ACHN (cell line): ENCODE results near the gene MILR1.
"Not testable (repeated sequence)": the region's sequence is repeated elsewhere in the genome, so short reads cannot be mapped to it uniquely, and the experiment has no call there.

Experiments
- DNase-seq: peaks from one replicate; pipeline ENCODE4 v3.0.0-alpha.2; 2015
- in situ Hi-C: cut with HindIII; loops from 2 replicates; pipeline ENCODE4 v1.10.0; 2017; ENCODE audit warnings: low sequenced_read_pairs, low pct_ligation_motif_present, low pct_unique_long_range_greater_than_20kb

The MILR1 gene

DNA sequence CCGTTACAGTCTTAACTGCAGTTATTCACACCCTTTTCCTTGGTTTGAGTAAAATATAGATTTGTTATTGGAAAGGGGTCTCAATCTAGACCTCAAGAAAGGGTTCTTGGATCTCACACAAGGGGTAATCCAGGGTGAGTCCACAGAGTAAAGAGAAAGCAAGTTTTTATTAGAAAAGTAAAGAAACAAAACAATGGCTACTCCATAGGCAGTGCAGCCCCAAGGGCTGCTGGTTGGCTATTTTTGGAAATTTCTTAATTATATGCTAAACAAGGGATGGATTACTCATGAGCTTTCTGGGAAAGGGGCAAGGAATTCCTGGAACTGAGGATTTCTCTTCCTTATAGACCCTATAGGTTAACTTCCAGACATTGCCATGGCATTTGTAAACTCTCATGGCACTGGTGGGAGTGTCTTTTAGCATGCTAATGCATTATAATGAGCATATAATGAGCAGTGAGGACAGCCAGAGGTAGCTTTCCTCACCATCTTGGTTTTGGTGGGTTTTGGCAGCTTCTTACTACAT is 24.5 kb upstream of the MILR1 start:
- no peak for DNase-seq
- in situ Hi-C loops, result no loop called here

DNA sequence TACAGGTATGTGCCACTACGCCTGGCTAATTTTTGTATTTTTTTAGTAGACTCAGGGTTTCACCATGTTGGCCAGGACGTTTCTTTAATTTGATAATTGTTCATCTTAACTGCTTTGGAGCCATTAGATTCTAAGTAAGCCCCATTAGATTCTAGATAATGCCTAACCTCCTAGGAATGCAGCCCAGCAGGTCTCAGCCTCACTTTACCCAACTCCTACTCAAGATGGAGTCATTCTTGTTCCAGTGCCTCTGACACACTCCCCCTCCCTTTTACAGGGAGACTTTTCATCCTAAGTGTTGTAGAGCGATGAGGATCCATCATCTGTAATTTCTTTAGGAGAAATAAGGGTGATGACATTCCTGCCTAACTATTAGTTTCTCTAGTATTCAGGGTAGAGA is 23.7 kb upstream of the MILR1 start:
- in situ Hi-C loops, result no loop called here
- no peak for DNase-seq

DNA sequence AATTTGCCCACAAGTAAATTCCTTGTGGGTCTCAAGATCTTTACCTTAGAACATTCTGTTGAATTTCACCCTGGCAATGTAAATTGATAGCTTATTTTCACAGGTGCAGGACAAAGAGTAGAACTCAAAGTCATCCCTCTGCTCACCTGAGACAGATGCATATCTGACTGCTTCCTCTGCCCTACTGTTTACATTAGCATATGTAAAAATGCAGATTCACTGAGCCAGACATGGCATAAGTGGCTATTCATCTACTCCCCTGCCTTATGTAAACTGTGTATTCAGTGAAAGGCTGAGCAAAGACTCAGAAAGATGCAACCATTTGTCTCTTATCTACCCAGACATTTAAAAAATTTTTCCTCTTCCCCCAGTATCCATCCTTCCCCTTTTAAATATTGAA is 22.3 kb upstream of the MILR1 start:
- in situ Hi-C loops, result no loop called here
- no peak for DNase-seq

DNA sequence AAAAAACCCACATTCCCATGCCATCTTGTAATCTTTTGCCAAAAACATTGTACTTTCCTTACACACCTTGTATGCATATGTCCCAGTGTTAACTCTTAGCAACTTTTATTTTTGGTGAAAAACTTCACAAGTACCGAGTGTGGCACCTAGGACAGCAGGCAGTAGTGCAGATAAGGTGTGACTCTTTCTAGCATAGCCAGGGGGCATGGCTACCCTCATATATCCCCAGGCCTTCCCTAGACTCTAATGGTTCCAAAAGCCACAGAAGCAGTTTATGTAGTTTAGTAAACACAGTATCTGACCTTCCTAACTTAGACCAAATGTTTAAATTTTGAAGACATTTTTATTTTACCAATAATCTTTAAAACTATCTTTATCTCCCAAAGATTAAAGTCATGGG is 20.5 kb upstream of the MILR1 start:
- no peak for DNase-seq
- in situ Hi-C loops, result no loop called here

DNA sequence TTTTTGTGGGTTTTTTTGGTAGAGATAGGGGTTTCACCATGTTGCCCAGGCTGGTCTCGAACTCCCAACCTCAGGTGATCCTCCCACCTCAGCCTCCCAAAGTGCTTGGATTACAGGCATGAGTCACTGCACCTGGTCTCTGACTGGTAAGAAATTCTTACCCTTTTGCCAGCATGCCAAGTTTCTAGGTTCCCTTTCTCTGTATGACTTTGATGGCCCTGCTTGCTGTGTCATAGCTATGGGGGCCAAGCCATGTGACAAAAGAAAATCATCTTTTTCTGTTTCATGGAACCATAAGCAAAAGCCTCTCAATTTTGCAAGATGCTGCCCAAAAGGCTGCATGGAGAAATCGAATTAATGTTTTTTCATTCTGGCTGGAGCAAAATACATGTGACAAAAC is 18.9 kb upstream of the MILR1 start:
- DNase-seq, in situ Hi-C loops: not testable (repeated sequence)

DNA sequence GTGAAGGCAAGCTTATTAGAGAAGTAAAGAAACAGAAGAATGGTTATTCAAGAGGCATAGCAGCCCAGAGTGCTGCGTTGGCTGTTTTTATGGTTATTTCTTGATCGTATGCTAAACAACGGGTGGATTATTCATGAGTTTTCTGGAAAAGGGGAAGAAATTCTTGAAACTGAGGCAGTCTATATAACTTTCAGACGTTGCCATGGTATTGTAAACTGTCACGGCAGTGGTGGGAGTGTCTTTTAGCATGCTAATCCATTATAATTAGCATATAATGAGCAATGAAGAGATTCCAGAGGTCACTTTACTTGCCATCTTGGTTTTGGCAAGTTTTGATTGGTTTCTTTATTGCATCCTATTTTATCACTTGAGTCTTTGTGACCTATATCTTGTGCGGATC is 17.4 kb upstream of the MILR1 start:
- no peak for DNase-seq
- in situ Hi-C loops, result no loop called here

DNA sequence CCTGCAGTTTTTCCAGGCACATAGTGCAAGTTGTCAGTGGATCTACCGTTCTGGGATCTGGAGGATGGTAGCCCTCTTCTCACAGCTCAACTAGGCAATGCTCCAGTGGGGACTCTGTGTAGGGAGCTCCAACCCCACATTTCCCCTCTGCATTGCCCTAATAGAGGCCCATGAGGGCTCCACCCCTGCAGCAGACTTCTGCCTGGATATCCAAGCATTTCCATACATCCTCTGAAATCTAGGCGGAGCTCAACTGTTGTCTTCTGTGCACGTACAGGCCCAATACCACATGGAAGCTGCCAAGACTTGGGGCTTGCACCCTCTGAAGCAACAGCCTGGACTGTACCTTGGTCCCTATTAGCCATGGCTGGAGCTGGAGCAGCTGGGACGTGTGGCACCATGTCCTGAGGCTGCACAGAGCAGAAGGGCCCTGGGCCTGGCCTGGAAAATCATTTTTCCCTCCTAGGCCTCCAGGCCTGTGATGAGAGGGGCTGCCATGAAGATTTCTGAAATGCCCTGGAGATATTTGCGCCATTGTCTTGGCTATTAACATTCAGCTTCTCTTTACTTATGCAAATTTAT is 10.9 kb upstream of the MILR1 start:
- DNase-seq, result peak; percentile 10
- in situ Hi-C loops, result no loop called here

DNA sequence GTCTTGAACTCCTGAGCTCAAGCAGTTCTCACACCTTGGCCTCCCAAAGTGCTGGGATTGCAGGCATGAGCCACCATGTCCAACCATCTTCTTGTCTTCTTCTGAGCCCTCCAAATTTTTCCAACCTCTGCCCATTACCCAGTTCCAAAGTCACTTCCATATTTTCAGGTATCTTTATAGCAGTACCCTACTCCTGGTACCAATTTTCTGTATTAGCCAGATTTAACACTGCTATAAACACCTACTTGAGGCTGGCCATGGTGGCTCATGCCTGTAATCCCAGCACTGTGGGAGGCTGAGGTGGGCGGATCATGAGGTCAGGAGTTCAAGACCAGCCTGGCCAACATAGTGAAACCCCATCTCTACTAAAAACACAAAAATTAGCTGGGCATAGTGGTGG is 9.4 kb upstream of the MILR1 start:
- DNase-seq, in situ Hi-C loops: not testable (repeated sequence)

DNA sequence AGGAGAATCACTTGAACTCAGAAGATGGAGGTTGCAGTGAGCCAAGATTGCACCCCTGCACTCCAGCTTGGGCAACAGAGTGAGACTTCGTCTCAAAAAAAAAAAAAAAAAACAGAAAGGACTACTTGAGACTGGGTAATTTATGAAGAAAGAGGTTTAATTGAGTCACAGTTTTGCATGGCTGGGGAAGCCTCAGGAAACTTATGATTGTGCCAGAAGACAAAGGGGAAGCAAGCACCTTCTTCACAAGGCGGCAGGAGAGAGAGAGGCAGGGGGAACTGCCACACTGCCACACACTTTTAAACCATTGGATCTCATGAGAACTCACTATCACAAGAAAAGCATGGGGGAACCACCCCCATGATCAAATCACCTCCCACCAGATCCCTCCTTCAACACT is 9.0 kb upstream of the MILR1 start:
- in situ Hi-C loops, result no loop called here
- no peak for DNase-seq

DNA sequence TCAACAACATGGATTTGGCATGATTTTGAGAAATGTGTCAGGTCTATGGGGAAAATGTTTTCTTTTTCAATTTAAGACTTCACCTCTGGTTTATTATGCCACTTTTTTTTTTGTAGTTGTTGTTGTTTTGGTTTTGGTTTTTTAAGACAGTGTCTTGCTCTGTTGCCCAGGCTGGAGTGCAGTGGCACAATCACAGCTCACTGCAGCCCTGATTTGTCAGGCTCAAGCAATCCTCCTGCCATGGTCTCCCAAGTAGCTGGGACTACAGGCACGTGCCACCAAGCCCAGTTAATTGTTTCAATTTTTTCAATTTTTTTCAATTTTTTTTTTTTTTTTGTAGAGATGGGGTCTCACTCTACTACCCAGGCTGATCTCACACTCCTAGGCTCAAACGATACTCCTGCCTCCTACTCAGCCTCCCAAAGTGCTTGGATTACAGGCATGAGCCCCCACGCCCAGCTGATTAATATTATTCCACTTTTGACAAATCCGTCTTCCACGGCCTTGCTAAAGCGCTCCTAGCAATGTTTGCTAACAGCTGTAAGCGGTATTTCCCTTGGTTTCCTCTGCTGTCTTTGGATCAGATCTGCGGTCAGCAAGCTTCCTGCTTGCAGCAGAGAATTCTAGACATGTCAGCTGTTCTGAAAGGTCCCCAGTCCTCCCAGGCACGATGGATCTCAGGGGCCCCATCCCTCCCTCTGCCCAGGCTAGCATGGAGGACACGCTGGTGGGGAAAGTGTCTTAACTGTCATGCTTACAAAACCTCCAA is 7.0 kb upstream of the MILR1 start:
- in situ Hi-C loops, result no loop called here
- DNase-seq, result no peak

DNA sequence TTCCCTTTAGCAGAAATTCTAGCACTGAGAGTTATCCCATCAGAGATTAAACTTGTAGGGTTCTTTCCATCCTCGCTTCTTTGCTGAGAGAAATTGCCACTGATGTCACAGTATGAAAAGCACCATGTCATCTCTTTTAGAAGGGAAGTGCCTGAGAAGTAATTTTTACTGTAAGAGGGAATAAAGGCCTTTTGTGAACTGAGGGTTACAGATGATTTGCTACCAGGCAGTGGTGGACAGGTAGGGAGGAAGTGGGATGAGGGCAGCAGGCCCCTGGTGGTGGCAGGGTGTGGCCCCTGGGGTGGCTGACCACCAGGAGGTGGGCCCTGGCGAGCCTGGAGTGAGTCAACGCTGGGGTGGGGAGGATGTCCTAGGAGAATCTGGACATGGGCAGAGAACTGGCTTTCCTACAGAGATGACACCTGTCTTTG is 6.4 kb upstream of the MILR1 start:
- in situ Hi-C loops, result no loop called here

DNA sequence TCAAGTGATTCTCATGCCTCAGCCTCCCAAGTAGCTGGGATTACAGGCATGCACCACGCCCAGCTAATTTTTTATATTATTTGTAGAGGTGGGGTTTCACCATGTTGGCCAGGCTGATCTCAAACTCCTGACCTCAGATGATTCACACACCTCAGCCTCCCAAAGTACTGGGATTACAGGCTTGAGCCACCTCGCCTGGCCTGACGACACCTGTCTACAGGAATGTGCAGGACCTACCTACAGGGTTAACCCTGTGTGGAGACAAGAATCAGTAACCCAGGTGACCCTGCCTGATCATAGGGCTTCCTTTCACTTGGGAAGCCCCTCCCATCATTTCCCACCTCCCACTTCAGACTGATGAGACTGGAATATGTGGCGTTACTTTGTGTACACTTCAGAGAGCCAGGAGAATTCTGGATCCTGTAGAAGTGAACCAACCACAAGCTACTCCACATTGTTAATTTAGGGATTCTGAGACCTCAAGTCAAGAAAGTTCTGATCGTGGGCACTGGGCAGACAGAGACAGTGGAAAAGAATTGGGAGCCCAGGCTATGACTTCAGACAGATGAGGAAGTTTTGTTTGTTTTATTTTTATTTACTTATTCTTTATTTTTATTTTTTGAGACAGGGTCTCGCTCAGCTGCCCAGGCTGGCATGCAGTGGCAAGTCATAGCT is 5.7 kb upstream of the MILR1 start:
- no peak for DNase-seq
- in situ Hi-C loops, result no loop called here

More for the DNA sequence above, 6.4 kb upstream of the MILR1 start:
- no peak for DNase-seq

DNA sequence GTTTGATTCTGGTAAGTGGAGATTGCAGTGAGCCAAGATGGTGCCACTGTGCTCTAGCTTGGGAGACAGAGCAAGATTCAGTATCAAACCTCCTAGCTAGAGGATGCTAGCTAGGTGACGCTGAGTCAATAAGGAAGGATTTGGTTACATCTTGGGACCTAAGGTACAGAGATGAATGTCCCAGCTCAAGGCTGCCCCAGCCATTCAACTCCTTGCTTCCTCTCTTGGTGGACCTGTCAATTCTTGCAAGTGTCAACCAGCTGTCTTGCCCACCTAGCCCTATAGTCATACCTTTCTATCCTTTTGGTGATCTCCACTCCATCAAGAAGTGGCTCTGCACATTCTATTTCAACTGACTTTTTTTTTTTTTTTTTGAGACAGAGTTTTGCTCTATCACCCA is 1.4 kb upstream of the MILR1 start:
- no peak for DNase-seq
- in situ Hi-C loops, result no loop called here

DNA sequence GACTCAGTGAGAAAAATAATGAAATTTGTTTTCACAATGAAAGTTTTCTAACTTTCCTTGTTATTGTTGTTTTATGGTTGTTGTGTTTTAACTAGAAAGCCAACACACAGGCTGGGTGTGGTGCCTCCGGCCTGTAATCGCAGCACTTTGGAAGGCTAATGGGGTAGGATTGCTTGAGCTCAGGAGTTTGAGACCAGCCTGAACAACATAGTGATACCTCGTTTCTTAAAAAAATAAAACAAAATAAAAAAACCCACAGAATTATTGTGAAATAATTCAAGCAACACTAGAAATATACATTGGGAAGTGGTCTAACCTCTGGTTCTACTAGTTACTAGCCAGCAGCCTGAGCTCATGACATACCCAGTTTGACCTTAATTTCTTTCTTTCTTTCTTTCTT is 630 bp downstream of the MILR1 start:
- no peak for DNase-seq
- in situ Hi-C loops, result no loop called here

DNA sequence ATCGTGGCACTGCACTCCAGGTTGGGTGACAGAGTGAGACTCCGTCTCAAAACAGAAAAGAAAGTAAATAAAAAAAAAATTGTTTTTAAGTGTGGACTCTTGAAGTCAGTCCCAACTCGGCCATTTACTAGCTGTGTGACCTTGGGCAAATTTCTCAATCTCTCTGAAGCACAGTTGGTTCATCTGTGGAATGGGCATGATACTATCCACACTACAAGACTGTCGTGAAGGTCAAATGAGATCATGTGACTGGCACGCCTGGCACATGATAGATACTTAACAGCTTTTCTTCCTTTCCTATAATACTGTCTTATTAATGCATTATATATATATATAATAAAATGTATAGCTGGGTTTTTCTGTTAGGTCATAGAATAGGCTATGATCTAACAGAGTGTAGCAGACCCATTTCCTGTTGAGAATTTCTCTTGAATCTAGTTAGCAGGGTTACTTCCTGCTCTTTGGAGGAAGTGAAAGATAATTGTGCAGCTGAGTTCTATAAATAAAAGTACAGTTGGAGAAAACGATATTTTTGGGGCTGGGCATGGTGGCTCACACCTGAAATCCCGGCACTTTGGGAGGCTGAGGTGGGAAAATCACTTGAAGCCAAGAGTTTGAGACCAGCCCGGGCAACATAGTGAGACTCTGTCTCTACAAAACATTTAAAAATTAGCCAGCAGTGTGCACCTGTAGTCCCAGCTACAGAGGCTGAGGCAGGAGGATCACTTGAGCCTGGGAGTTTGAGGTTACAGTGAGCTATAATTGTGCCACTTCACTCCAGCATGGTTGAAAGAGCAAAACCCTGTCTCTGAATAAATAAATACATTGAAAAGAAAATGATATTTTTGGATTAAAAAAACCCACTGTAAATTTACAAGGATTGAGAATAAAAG is 7.3 kb downstream of the MILR1 start:
- DNase-seq, result no peak
- in situ Hi-C loops, result no loop called here

DNA sequence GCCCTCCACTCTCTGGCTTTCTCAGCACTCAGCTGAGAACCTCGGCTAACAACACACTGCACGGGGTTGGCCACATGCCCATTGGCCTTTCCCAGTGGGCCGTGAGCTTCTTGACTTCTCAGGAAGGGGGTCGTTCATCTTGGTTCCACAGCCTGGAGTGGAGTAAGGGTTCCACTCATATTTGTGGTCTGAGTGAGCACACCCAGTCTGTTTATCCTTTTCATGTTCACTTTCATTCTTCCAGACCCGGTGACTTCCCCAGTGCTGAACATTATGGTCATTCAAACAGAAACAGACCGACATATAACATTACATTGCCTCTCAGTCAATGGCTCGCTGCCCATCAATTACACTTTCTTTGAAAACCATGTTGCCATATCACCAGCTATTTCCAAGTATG is 8.2 kb downstream of the MILR1 start:
- no peak for DNase-seq
- in situ Hi-C loops, result no loop called here

DNA sequence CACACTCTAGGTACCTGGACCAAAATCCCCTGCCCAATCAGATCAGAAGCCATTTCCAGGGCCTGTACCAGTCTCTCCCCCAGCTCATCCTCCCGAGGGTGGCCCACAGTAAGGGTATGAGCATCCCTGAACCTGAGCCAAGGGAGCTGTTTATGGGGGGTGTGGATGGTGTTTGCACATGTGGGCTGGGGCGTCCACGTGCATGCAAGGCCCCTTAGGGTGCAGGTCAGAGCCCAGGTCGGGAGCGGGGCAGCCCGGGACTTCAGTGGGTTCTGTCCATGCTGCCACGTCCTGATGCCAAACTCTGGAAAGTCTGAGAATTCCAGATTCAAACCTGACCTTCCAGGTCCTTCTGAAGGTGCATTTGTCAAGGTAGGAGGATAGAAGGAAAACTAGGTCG is 9.8 kb downstream of the MILR1 start:
- in situ Hi-C loops, result no loop called here
- DNase-seq, result no peak

DNA sequence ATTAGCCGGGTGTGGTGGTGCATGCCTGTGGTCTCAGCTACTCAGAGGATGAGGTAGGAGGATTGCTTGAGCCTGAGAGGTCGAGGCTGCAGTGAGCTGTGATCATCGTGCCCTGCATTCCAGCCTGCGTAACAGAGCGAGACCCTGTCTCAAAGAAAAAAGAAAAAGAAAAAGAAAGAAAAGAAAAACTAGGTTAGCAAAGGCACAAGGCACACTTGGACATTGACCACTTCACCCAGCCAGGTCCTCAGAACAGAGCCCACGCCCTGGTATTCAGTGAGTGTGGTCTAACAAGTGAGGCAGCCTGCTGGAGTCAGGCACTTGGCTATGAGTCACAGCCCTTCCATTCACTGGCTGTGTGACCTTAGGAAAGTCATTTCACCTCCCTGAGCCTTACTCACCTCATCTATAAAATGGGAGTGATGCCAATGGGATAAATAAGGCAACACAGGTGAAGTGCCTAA is 10.4 kb downstream of the MILR1 start:
- in situ Hi-C loops, result no loop called here

DNA sequence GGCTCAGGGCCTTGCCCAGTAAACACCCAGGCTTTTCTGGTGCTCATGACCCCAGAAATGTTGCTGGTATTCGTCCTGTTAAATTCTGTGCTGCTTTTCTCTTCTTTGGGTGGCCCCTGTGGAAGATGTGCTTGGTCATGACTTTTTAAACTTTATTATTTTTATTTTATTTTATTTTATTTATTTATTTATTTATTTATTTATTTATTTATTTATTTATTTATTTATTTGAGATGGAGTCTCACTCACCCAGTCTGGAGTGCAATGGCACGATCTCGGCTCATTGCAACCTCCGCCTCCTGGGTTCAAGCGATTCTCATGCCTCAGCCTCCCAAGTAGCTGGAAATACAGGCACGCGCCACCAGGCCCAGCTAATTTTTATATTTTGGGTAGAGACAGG is 10.9 kb downstream of the MILR1 start:
- in situ Hi-C loops, DNase-seq: not testable (repeated sequence)

More for the DNA sequence above, 10.4 kb downstream of the MILR1 start:
- DNase-seq, result peak; percentile 14
